ENCODE measurements around the gene HARBI1. TPM values are rescaled to one million over a fixed set of nuclear protein-coding genes. Genes with fewer than 3 reads are reported as not detected.

HARBI1 gene
- 6.3 and 7.4 TPM in 2 replicates for total RNA-seq

GRCh38 chr11:46617134-46617971 lies at the start of gene HARBI1, which contains the start of gene ATG13:
Gene HARBI1 (minus strand): TSS chr11:46617227. CDS start chr11:46616237, 990 bp downstream.
Gene ATG13 (plus strand): TSS chr11:46617553. CDS start chr11:46644292, 26,739 bp downstream.
- intact Hi-C loops (cut with micrococcal nuclease): loop anchor here (1.0 to 10.0 kb wide), 9 partner anchors 23 to 560 kb away; partner anchors contain the start of genes AMBRA1, ARFGAP2, ARHGAP1 and CKAP5

- intact Hi-C loops (cut with micrococcal nuclease): no loop called here
Measured at GRCh38 chr11:46666516-46666915, 49.5 kb upstream of the HARBI1 start.

- intact Hi-C loops (cut with micrococcal nuclease): no loop called here
Measured at GRCh38 chr11:46665356-46665755, 48.3 kb upstream of the HARBI1 start.

- intact Hi-C loops (cut with micrococcal nuclease): no loop called here
Measured at GRCh38 chr11:46664612-46665011, 47.6 kb upstream of the HARBI1 start.

GRCh38 chr11:46663277-46663940 lies 46.4 kb upstream of the HARBI1 start:
- intact Hi-C loops (cut with micrococcal nuclease): no loop called here

GRCh38 chr11:46662366-46662765 lies 45.3 kb upstream of the HARBI1 start:
- intact Hi-C loops (cut with micrococcal nuclease): no loop called here

- intact Hi-C loops (cut with micrococcal nuclease): no loop called here
Measured at GRCh38 chr11:46661836-46662235, 44.8 kb upstream of the HARBI1 start.

GRCh38 chr11:46659908-46660307 lies 42.9 kb upstream of the HARBI1 start:
- intact Hi-C loops (cut with micrococcal nuclease): no loop called here

GRCh38 chr11:46658259-46658658 lies 41.2 kb upstream of the HARBI1 start:
- intact Hi-C loops (cut with micrococcal nuclease): no loop called here

- intact Hi-C loops (cut with micrococcal nuclease): no loop called here
Measured at GRCh38 chr11:46657186-46657585, 40.2 kb upstream of the HARBI1 start.

- intact Hi-C loops (cut with micrococcal nuclease): no loop called here
Measured at GRCh38 chr11:46655631-46656030, 38.6 kb upstream of the HARBI1 start.

GRCh38 chr11:46649180-46649738 lies 32.2 kb upstream of the HARBI1 start:
- intact Hi-C loops (cut with micrococcal nuclease): no loop called here

- intact Hi-C loops (cut with micrococcal nuclease): no loop called here
Measured at GRCh38 chr11:46643986-46644385, 27.0 kb upstream of the HARBI1 start.

GRCh38 chr11:46643531-46643930 lies 26.5 kb upstream of the HARBI1 start:
- intact Hi-C loops (cut with micrococcal nuclease): no loop called here

GRCh38 chr11:46642627-46643335 lies 25.8 kb upstream of the HARBI1 start:
- intact Hi-C loops (cut with micrococcal nuclease): no loop called here

GRCh38 chr11:46641639-46642038 lies 24.6 kb upstream of the HARBI1 start:
- intact Hi-C loops (cut with micrococcal nuclease): no loop called here

GRCh38 chr11:46640036-46640788 lies 23.2 kb upstream of the HARBI1 start:
- intact Hi-C loops (cut with micrococcal nuclease): no loop called here

GRCh38 chr11:46639197-46639839 lies 22.3 kb upstream of the HARBI1 start:
- intact Hi-C loops (cut with micrococcal nuclease): no loop called here

- intact Hi-C loops (cut with micrococcal nuclease): no loop called here
Measured at GRCh38 chr11:46637546-46637945, 20.5 kb upstream of the HARBI1 start.

- intact Hi-C loops (cut with micrococcal nuclease): no loop called here
Measured at GRCh38 chr11:46635557-46636139, 18.6 kb upstream of the HARBI1 start.
